Fibroblast of the conjunctiva (primary cell): ENCODE data around the gene PHLDA3.
A peak's percentile ranks its signal among the peaks of the same experiment; 100 is the strongest.

Experiments used
- DNase-seq: peaks from one replicate; pipeline ENCODE4 v3.0.0-alpha.2; 2010; ENCODE audit warnings: low read depth

PHLDA3 gene

DNA sequence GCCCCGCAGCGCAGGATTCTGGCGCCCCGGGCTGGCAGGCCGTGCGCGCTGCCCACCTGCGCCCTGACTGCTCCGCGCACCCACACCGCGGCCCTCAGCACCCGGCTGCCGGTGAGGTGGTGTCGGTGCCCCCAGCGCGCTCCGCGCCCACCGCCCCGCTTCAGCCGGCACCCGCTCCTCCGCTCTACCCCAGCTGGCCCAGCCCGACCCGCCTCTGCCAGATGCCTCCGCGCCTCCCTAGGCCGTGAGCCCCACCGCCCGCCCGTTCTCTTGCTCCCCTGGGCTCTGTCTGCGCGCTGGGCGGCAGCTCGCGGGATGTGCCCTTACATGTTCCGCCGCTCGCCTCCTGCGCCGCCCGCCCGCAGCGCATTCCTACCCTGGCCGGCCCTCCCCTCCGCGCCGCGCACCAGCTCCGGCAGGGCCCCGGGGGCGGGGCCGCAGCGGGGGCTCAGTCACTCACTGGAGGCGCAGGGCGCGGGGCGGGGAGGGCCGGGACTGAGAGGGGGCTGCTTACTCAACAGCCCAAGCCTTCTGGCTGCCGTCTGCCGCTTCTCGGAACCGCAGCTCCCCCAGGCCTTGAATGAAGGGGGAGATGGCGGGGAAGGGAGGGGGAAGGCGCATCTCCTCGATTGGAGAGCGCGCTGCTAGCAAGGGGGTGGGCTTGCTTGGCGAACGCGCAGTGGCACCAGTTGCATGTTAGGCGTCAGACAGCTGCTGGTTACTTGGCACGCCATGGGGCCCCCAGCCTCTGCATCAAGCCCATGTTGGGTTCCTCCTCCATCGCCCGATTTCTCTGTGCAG, at the start of gene PHLDA3:
Gene PHLDA3 (minus strand): TSS at position 345 of the 801 bp plus-strand sequence. CDS start 402 bp downstream, outside the sequence.
- peak; percentile 82 for DNase-seq

DNA sequence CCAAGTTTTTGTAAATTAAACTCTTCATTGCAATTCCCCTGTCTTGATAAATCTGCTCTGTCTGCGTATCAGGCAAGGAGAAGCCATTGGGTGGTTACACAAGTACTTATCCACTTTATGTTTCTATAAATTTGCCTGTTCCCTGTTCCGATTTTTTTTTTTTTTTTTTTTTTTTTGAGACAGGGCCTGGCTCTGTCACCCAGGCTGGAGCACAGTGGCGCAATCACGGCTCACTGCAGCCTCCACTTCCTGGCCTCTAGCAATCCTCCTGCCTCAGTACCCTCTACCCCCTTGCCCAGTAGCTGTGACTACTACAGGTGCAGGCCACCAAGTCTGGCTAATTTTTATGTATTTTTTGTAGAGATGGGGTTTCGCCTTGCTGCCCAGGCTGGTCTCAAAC, 49.1 kb upstream of the PHLDA3 start:
- DNase-seq = no peak

DNA sequence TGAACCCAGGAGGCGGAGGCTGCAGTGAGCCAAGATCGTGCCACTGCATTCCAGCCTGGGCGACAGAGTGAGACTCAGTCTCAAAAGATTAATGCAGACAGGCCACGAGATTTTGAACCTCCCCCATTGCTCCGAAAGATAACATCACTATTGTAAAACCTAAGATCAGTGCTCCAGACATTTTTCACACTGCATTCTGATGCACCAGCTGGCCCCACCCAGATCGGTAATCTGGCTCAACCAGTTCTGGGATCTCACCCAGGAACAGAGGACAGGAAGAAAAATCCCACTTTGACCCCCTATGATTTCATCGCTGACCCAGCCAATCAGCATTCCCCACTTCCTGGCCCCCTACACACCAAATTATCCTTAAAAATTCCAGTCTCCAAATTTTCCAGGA, 48.6 kb upstream of the PHLDA3 start:
- no peak for DNase-seq

DNA sequence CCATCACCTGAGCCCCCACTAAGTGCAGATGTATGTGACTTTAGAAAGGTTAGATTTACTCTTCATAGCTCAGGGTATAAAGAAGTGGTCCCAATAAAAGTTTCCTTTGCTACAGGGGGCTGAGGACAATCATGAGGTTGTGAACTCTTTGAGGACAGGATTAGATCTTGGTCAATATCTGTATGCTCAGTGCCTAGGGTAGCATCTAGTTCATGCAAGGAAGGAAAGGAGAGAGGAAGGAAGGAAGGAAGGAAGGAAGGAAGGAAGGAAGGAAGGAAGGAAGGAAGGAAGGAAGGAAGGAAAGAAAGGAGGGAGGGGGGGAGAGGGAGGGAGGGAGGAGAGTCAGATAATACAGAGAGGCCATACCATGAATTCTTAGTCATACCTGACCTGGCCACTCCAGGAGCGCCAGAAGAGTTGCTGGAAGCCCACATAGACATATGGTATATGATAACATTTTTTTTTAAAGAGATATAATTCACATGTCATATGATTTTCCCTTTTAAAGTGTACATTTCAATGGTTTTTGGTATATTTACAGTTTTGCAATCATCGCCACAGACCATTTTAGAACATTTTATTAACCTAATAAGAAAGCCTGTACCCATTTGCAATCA, 47.6 kb upstream of the PHLDA3 start:
- DNase-seq = no peak

DNA sequence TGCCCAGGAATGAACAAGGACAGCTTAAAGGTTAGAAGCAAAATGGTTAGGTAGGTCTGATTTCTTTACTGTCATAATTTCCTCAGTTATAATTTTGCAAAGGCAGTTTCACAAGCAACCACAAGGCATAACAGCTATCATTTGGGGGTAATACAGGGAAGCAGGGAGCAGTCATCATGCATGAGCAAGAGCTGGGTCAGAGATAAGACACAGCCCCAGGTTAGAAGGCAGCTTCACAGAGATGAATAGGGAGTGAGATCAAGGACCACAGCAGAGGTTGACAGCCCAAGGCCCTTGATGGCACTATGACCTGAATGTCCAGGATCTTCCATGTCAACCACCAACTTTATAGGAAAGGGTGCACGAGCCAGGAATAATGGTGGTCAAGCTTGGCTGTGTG, 46.9 kb upstream of the PHLDA3 start:
- no peak for DNase-seq

DNA sequence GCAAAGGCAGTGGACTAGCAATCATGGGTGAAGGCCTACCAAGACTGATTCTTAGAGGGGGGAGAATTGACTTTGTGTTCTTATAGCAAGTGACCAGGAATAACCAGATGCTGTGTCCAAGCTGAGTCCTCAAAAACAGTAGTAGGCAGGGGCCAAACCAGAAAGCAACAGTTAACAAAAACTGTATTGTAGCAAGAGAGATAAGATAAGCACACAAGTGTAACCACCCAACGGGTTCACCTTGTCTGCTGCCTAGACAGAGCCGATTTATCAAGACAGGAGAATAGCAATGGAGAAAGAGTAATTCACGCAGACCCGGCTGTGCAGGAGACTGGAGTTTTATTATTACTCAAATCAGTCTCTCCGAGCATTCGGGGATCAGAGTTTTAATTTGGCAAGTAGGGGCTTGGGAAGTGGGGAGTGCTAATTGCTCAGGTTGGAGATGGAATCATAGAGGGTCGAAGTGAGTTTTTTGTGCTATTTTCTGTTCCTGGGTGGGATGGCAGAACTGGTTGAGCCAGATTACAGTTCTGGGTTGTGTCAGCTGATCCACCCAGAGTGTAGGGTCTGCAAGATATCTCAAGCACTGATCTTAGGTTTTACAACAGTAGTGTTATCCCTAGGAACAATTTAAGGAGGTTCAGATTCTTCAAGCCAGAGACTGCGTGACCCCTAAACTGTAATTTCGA, 46.2 kb upstream of the PHLDA3 start:
- DNase-seq = no peak

DNA sequence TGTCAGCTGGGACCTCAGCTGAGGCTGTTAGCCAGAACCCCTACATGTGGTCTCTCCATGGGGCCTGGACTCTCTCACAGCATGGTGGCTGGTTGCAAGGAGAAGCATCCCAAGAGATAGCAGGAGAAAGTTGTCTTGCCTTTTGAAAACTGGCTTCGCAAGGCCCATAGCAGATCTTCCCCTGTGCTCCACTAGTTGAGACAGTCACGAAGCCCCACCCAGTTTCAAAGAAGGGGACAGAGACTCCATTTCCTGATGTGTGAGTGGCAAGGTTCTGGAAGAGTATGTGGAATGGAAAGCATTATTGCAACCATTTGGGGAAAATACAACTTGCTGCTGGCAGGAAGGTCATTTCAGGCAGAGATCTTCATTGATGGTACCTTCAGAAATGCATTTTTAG, 45.5 kb upstream of the PHLDA3 start:
- DNase-seq = no peak

DNA sequence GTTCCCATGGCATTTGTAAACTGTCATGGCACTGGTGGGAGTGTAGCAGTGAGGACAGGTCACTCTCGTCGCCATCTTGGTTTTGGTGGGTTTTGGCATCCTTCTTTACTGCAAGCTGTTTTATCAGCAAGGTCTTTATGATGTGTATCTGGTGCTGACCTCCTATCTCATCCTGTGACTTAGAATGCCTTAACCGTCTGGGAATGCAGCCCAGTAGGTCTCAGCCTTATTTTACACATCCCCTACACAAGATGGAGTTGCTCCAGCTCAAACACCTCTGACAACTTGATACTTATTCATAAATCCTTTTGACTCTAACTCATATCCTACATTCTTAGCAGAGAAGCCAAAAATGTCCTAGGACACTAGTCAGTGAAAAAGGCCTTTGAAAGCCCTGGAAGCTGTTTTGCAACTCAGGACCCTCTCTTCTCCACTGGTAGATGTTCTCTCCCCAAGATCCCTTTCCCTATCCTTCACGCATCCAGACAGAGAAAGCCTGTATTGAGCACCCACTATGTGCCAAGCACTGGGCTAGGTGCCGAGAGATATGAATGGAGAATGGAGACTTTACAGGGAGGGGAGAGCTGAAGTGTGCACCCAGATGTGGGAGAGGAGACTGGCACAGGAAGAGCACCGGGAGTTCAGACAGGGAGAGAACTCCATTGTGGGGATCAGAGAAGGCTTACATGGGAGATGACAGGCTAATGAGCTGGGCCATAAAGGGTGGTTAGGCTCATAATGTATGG, 44.7 kb upstream of the PHLDA3 start:
- no peak for DNase-seq

DNA sequence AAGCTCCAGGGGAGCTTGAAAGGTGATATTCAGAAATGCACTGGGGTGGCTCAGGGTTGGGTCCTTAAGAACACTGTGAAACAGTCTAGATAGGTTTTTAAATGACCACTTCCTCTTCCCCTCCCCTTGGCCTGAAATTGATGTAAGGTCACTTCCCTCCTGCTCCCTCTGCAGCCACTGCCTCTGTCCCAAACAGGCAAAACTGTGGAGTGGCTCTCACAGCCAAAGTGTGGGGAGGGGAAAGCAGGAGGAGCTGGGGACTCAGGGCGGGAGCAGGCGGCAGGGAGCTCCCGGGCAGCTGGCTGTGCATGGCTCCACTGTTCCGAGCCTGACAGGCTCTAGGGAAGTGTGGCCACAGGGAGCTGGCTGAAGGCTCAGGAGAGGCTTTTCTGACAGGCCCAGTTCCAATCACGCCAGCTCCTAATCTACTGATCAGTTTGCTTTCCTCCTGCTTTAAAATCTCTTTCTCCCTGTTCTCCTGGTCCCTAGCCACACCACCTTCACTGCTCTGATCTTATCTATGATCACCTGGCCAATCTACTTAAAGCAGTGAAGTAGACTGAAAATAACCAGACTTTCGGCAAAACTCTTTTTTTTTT, 43.1 kb upstream of the PHLDA3 start:
- DNase-seq = no peak

DNA sequence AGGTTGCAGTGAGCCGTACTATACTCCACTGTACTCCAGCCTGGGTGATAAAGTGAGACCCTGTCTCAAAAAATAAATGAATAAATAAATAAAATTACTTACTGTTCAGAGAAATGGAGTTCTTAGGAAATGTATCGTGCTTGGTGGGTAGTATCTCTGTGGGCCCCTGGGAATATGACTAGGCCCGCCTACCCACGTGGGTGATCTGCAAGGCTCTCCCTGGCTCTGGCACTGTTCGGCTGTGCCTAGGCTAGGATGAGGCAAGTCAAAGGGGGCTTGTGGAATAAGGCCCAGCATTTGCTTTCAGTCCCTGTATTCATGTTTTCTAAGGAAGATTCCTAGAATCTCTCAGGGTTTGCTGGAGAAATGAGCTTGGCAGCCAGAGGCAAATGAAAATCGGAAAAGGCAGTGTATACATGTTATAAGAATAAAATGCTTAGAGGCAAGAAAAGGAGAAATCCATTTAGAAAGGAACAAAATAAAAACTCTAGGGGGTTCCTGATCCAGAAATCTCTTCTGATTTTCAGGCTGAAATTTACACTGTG, 42.5 kb upstream of the PHLDA3 start:
- no peak for DNase-seq

DNA sequence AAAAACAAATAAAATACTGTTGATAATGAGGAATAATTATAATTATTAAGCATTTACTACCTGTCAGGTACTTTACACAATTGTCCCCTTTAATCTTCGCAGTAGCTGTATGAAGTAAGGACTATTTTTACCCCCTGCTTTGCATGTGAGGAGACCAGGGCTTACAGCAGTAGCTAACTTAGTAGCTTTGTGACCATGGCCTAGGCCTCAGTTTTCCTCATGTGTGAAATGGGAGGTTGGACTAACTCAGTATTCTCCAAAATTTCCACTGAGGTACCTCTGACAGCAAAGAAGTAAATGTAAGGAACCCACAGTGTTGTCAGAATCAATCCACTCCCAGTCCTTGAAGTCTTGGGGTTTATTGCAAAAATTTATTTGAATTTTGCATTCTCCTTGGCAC, 41.7 kb upstream of the PHLDA3 start:
- DNase-seq = no peak

DNA sequence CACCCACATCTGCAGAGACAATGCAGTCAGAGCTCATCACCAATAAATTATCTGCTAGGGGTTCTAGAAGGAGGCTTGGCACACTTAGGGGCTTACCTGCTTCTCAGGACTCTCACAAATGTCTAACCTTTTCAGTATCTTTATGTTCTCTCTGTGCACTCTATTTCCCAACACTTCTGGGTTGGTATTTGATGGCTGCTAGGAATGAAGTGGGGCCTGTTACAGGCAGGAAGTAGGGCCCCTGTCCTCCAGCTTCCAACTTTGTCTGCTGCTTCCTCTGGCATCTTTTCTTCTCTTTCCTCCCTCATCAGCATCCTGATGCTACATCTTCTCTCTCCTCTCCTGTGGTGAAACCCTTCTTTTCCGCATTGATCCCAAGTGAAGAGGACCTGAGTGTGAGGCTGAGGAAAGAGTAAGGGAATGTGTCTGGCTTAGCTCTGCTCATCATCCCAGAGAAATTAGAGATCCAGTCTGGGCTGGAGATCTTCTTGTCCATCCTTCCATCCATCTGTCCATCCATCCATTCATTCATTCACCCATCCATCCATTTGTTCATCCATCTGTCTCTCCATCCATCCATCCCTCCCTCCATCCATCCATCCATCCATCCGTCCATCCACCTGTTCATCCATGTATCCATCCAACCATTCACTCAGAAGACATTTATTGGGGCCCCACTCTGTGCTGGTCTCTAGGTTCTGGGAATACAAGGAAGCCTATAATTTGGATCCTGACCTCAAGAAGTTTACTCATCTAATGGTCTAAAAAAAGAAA, 40.8 kb upstream of the PHLDA3 start:
- no peak for DNase-seq

DNA sequence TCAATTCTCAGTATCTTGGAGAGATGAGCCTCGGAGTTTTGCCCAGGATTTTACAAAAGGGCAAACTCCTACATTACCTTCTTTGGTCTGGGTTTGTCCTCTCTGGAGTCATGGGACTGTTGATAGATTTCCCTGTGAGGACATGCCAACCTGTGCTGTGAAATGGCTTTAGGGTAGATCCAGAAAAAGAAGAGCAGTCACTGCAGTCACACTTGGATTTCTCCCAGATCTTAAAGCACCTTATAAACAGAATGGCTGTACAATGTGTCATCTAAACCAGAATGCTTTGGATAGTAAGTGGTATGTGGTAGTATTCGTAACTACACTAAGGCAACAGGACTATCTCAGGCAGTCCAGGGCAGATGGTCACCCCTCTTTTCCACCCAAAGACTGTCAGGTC, 39.8 kb upstream of the PHLDA3 start:
- DNase-seq = no peak

DNA sequence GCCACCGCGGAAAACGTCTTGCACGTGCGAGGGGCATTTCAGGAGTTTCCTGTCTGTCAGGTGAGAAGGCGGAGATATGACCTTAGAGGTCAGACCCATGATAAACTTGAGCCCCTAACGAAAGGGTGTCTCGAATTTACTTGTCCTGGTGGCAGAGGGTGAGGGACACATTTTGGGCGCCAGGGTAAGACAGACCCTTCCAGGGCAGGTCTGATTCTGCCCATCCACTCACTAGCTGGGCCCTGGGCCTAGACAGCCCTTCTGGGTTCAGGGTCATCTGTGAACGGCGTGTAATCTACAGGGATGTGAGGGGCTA, 38.3 kb upstream of the PHLDA3 start:
- no peak for DNase-seq

DNA sequence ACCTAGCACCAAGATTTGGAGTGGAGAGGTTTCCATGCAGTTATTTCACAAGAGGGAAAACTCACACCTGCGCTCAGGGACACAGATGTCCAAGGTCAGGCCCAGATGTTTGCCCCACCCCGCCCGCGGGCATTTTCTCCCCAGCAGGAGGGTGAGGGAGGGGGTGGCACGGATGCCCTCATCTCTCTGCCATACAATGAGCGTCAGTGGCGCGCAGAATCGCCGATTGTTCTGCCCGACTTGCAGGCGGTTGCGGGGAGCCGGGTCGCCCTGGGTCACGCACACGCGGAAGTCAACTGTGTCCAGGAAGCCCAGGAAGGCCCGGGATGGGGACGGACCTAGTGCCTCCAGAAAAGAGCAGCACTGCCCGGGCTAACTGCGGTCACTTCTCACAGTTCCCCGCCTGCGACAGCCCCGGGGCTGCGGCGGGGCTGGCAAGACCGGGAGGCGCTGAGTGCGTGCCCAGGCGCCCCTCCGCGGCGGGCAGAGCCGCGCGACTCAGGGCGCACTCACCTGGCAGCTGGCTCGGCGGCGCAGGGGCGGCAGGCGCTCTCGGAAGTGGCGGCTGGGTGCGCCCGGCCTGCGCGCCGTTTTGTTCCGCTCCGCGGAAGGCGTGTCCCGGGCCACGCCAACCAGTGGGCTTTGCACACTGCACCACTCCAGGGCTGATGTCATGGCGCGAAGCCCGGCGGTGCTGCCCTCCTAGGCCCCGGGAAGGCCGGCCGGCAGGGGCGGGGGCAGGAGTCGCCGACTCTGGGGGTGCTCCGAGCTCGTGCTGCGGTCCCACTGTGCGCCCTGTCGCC, 37.8 kb upstream of the PHLDA3 start, which contains the start of gene CSRP1:
Gene CSRP1 (minus strand): TSS at position 567 of the 803 bp plus-strand sequence. CDS start 10,820 bp downstream, outside the sequence.
- peak; percentile 65 for DNase-seq

DNA sequence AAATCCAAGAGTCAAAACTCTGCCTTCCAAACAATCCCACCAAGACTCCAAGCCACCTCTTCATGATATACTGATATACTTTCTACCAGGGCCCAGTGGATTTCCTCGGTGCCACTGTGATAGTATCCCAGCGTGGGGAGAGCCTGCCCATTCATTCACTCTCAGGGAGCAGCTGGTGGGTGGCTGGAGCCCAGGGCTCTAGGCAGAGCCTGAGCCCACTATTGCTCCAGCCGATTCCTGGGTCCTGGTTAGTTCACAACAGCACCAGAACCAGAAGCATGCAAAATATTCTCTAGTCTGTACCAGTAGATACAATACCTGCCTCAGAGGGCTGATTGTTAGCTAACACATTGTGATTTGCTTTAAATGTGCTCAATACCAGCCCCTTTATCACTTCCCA, 37.1 kb upstream of the PHLDA3 start:
- no peak for DNase-seq

DNA sequence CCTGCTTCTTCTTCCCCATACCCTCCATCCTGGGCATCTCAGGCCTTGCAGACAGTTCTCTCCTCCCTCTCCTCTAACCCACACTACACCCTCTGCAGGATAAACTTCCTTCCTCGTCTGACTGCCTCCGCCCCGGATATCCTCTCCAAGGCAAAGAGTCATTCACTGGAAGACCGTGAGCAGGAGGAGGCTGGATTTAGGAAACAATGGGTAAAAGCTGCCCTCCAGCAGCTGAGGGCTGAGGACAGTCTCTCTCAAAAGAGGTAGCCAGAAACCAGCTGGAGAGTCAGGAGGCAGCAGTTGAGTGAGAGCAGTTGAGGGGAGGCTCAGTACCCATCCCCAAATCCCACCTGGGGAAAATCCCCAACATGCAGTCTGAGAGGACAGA, 36.5 kb upstream of the PHLDA3 start:
- DNase-seq = no peak

DNA sequence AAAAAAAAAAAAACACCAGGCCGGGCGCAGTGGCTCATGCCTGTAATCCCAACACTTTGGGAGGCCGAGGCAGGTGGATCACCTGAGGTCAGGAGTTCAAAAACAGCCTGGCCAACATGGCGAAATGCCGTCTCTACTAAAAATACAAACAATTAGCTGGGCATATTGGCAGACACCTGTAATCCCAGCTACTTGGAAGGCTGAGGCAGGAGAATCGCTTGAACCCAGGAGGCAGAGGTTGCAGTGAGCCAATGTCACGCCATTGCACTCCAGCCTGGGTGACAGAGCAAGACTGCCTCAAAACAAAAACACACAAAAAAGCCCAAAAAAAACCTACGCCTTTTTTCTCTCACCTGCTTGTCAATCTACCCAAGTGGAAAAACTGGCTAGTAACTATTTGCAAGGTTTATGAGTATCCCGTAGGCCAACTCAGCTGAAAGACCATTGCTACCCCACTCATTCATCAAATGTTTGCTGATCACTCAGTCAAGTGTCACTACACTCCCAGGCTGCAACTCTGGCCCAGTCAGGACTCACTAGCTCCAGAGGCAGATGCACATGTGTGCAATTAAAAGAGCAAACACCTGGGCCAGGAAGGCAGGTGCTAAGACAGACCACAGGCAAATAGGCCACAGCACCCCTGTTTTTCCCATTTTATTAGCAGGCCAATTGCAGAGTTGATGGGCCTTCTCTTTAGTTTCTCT, 36.0 kb upstream of the PHLDA3 start:
- no peak for DNase-seq

DNA sequence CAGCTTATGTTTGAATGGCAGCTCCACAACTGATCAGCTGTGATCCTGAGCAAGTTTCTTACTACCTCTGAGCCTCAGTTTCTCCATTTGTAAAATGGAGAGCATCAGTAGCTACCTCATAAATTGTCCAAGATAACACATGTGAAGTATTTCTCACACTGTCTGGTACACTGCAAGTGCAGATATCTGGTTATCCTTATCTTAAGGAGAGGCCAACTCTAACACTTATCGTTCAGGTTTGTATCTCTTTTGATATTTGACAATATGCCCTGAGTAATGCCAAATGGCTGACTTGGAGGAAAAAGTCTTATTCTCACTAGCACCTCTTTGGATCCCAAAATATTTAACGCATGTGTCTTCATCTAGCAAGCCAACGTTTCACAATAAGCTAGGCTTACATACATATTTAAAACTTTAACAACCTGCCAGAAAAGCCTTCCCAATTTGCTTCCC, 35.2 kb upstream of the PHLDA3 start:
- no peak for DNase-seq
